ENCODE data around the gene CCDC157. TPM values are rescaled to one million over a fixed set of nuclear protein-coding genes. Genes with fewer than 3 reads are reported as not detected.
"Not testable (repeated sequence)": the region's sequence is repeated elsewhere in the genome, so short reads cannot be mapped to it uniquely, and the experiment has no call there.

CCDC157 gene
- total RNA-seq, 1 donor from 2014 or later = 2.9 TPM

DNA sequence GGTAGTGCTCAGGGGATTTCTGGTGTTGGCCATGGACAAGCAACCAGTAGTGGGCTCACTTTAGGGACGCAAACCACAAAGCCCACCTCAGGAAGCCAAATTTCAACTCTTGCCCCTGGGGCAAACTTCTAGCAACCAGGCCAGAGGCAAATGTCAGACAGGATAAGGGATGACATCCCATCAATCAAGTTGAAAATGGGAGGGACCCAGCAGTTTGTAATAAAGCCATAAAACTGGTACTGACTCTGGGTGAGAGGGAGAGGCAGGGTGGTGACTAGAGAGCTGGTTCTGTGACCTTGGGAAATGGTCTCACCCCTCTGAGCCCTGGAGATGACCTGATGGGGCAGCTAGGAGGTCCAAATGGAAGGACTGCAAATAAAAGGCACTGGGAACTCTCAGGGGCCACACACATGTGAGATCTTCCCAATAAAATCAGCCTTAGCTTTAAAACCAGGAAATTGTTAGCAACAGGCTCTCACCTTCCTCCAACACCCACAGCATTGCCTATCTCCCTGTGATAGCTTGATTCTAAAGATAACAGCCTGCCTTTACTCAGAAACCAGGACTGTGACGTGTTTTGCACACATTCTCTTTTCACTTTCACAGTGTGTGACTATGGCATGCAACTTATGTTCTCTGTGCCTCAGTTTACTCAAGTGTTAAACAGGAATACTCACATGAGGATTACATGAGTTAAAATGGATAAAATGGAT is 23.7 kb upstream of the CCDC157 start:
- Mint-ChIP-seq H3K4me1 (peaks cover 39% of the 10 kb centered on the region), H3K4me3 (peak overlapping the region; percentile 34), H3K36me3 (ENCODE audit: low read depth) (peaks cover 70% of the 10 kb centered on the region), H3K27ac (peak overlapping the region; percentile 87), H3K27me3 (no peaks in the 10 kb centered on the region), H3K9me3 (no peaks in the 10 kb centered on the region)
- intact Hi-C loops (cut with micrococcal nuclease) = no loop called here
- DNase-seq = no peak

DNA sequence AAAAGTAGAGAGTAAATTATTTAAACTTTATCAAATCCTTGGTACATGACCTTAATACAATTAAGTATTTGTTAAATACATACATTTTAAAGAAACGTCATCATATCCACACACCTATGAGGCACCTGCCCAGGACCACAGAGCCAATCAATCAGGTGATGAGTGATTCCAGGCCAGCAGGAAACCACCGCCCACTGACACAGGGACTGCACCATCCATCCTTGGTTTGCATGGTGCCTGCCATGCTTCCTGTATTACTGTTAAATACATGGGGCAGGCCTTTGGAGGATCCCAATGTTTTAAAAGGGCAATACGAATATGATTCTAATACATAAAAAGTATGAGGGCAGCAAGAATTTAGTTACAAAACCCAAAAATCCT is 23.1 kb upstream of the CCDC157 start:
- H3K4me3 Mint-ChIP-seq = peak overlapping the region; percentile 34
- no peaks in the 10 kb centered on the region for H3K27me3 Mint-ChIP-seq
- intact Hi-C loops (cut with micrococcal nuclease) = no loop called here
- H3K36me3 Mint-ChIP-seq (ENCODE audit: low read depth) = peaks cover 74% of the 10 kb centered on the region
- DNase-seq = no peak
- H3K27ac Mint-ChIP-seq = peak overlapping the region; percentile 87
- no peaks in the 10 kb centered on the region for H3K9me3 Mint-ChIP-seq
- H3K4me1 Mint-ChIP-seq = peaks cover 37% of the 10 kb centered on the region

DNA sequence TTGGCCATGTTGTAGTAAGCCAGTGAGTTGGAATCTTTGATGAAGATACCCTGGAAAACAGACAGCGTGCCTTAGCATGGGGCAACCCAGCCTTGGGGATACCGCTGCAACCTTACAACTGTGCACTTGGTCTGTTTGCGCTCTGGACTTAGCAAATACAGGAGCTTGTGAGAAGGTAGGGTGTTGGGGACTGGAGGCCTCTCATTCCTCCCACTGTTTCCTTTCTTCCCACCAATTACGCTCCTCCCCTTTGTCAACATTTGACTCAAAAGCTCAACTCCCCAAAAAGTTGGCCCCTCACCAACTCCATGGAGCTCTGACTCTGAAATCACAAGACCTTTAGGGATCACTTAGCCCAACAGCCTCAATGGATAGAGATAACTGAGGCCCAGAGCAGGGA is 22.2 kb upstream of the CCDC157 start:
- H3K36me3 Mint-ChIP-seq (ENCODE audit: low read depth) = peaks cover 82% of the 10 kb centered on the region
- intact Hi-C loops (cut with micrococcal nuclease) = loop anchor here (1.0 kb wide), 1 partner anchor 11 kb away; no protein-coding TSS in a partner anchor
- H3K27me3 Mint-ChIP-seq = no peaks in the 10 kb centered on the region
- peak overlapping the region; percentile 83 for H3K27ac Mint-ChIP-seq
- peaks cover 37% of the 10 kb centered on the region for H3K4me1 Mint-ChIP-seq
- H3K9me3 Mint-ChIP-seq = no peaks in the 10 kb centered on the region
- no peak for DNase-seq
- peak overlapping the region; percentile 45 for H3K4me3 Mint-ChIP-seq

DNA sequence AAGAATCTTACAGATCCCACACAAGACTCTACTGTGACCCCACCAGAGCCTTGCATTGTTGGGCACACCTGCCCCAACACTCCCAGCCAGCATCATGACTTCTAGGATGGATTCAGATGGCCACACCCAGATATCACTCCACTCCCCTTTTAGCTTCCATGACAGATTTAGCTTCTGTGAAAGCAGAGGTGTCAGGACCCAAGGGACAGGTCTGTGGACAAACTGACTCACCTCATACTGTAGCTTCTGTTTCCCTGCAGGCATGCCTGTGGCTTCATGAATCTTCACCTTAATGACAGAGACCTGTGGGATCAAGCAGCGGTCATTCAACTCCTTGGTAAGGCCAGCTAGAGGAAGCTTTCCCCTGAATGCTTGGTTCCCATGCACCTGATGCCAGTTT is 21.6 kb upstream of the CCDC157 start:
- Mint-ChIP-seq H3K4me3 (peak overlapping the region; percentile 45), H3K27ac (peak overlapping the region; percentile 83), H3K9me3 (no peaks in the 10 kb centered on the region), H3K27me3 (no peaks in the 10 kb centered on the region), H3K4me1 (peaks cover 37% of the 10 kb centered on the region), H3K36me3 (ENCODE audit: low read depth) (peaks cover 83% of the 10 kb centered on the region)
- no peak for DNase-seq
- intact Hi-C loops (cut with micrococcal nuclease) = loop anchor here (1.0 kb wide), 1 partner anchor 10 kb away; no protein-coding TSS in a partner anchor

DNA sequence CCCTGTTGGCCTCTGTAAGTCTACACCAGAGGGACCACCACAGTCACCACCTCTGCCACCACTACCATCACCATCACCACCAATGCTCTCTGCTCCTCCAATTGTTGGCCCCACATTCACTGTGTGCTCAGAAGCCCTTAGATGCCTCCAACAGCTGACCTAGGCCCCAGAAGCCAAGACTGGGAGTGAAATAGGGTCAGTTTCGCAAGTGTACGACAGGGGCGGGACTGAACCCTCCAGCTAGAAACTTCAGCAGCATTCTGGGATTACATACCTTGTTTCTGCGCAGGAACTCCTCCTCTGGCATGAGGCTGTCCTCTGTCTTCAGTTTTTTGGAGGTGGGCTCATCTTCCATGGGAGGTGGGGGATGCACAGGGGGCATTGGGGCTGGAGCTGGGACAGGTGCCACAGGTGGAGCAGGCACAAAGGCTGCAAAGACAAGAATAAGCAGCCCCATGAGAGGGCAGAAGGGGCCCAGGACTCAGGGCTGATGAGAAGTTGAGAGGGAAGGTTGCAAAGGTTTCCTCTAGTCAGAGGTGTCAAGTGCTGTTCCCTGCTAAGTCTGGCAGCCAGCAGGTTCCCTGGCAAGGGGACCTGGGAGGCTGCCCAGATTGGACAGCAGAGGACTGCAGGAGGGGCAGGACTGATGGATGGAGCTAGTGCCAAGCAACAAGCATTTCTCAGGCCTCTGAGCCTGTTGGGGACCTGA is 19.9 kb upstream of the CCDC157 start:
- Mint-ChIP-seq H3K4me3 (no peak overlapping the region), H3K27me3 (no peaks in the 10 kb centered on the region), H3K4me1 (peaks cover 35% of the 10 kb centered on the region), H3K9me3 (no peaks in the 10 kb centered on the region), H3K36me3 (ENCODE audit: low read depth) (peaks cover 89% of the 10 kb centered on the region), H3K27ac (no peak overlapping the region)
- no peak for DNase-seq
- intact Hi-C loops (cut with micrococcal nuclease) = no loop called here

DNA sequence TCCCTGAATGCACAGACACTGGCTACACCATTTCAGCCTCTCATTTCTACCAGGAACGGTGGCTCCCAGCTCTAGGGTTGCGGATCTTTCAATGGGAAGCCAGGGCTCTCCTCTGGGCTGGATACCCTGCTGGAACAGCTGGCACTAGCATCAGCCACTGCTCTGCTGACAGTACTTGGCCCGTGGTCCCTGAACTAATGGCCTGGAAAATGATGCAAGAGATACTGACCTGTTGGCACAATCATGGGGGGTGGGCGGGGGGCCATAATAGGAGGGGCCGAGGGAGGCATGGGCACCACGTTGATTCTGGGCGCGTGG is 19.4 kb upstream of the CCDC157 start:
- no peak for DNase-seq
- Mint-ChIP-seq H3K27me3 (no peaks in the 10 kb centered on the region), H3K4me3 (no peak overlapping the region), H3K27ac (no peak overlapping the region), H3K36me3 (ENCODE audit: low read depth) (peaks cover 91% of the 10 kb centered on the region), H3K4me1 (peaks cover 32% of the 10 kb centered on the region), H3K9me3 (no peaks in the 10 kb centered on the region)
- intact Hi-C loops (cut with micrococcal nuclease) = no loop called here

DNA sequence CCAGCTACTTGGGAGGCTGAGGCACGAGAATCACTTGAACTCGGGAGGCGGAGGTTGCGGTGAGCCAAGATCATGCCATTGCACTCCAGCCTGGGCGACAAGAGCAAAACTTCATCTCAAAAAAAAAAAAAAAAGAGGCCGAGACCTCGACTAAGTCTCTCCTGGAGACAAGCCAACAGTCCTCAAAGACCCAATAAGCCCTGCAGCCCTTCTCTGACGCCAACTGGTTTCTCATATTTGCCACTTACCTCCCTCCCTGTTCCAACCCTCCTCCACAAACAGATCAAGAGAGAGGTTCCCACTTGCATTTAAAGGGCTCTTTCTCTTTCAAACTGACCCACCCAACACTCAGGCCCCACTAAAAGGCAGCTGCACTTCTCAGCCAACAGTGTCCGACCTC is 18.5 kb upstream of the CCDC157 start:
- intact Hi-C loops (cut with micrococcal nuclease); DNase-seq; H3K4me3 Mint-ChIP-seq; H3K27me3 Mint-ChIP-seq; H3K9me3 Mint-ChIP-seq: not testable (repeated sequence)
- Mint-ChIP-seq H3K36me3 (ENCODE audit: low read depth) (peaks cover 87% of the 10 kb centered on the region), H3K4me1 (peaks cover 22% of the 10 kb centered on the region), H3K27ac (peak overlapping the region; percentile 16)

DNA sequence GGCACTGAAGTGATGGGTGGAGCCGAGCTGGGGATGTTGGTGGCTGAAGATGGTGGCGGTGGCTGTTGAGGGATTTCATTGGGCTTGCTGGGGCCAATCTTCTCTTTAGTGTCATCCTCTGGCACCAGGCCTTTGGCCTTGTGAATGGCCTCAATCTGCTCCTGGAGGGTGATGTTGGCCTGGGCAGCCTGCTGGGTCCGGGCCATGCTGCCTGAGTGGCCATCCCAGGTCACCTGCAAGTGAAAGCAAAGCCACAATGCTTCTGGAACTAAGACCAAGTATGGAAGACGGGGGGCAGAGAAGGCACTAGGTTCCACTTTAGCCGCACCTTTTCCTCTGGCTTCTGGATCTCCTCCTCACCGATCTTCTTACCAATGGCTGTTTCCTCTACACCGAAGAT is 18.0 kb upstream of the CCDC157 start:
- Mint-ChIP-seq H3K27ac (peak overlapping the region; percentile 16), H3K9me3 (no peaks in the 10 kb centered on the region), H3K4me1 (peaks cover 18% of the 10 kb centered on the region), H3K36me3 (ENCODE audit: low read depth) (peaks cover 86% of the 10 kb centered on the region), H3K27me3 (no peaks in the 10 kb centered on the region), H3K4me3 (no peak overlapping the region)
- intact Hi-C loops (cut with micrococcal nuclease) = no loop called here
- no peak for DNase-seq

DNA sequence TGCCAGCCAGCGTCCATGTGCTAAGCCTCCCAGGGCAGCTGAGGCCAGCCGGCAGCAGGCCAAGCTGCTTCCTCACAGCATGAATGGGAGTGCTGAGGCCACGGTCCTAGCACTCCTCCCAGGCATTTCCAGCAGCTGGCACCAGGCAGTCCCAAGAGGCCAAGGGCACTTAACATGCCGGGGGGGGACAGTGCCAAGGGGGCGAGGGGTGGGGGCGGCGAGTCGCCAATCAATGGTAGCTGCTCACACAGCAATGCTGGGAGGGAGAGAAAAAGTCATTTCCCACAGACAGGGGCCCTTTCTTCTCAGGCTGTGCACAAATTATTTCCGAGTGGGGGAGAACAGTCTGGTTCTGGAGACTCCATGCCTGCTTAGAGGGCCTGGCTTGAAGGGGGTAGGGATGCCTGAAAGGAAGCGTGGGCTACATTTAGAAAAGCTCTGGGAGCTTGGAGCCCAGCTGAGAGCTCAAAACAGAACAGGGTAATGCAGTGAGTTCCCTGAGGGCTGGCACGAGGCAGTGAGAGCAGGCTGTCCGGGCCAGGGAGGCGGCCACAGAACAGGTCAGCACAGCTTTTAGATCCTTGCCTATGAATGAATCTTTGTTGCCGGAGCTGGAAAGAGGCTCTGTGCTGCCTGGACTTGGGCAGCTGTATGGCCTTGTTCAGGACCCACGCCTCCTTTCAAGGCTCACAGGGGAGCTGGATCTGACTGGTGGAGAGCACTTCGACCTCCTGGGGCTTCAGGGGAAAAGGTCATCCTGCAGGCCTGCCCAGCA is 15.7 kb upstream of the CCDC157 start:
- intact Hi-C loops (cut with micrococcal nuclease) = no loop called here
- peaks cover 7% of the 10 kb centered on the region for H3K4me1 Mint-ChIP-seq
- H3K27me3 Mint-ChIP-seq = no peaks in the 10 kb centered on the region
- H3K27ac Mint-ChIP-seq = no peak overlapping the region
- H3K9me3 Mint-ChIP-seq = no peaks in the 10 kb centered on the region
- H3K4me3 Mint-ChIP-seq = no peak overlapping the region
- no peak for DNase-seq
- peaks cover 83% of the 10 kb centered on the region for H3K36me3 Mint-ChIP-seq (ENCODE audit: low read depth)

DNA sequence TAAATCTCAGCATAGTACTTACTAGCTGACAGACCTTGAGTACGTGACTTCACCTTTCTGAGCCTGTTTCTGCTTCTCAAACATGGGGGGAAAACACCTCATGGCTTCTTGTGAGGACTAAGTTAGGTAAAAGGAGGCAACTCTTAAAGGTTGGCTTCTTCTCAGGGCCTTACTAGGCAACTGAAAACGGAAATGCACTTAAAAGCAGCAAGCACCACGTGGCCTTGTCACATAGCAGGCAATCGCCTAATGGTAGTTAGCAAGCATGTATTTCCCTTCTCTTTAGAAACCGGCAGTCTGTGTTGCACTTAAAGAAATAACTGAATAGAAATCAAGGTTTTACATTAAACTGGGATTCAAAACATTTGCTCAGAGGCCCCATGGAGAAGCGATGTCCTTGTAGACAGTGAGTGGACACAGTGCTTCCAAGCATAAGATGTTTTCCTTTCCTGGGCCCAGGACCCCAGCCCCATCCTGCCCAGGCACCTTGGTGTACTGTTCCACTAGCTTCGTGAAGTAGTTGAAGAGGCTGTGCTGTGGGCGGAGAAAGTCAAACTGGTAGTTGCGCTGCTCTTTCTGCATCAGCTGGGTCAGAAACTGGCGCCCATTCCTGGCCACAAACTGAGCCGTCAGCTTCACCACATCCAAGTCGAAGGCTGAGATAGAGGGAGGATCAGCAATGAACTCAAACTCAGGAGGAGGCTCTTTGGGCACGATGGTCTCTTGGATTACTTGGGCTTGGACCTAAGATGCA is 12.2 kb upstream of the CCDC157 start:
- intact Hi-C loops (cut with micrococcal nuclease) = loop anchor here (1.0 kb wide), 1 partner anchor 9 kb away; no protein-coding TSS in a partner anchor
- H3K9me3 Mint-ChIP-seq = no peaks in the 10 kb centered on the region
- H3K27ac Mint-ChIP-seq = peak overlapping the region; percentile 48
- no peaks in the 10 kb centered on the region for H3K27me3 Mint-ChIP-seq
- H3K36me3 Mint-ChIP-seq (ENCODE audit: low read depth) = peaks cover 74% of the 10 kb centered on the region
- H3K4me3 Mint-ChIP-seq = no peak overlapping the region
- peaks cover 22% of the 10 kb centered on the region for H3K4me1 Mint-ChIP-seq
- no peak for DNase-seq

DNA sequence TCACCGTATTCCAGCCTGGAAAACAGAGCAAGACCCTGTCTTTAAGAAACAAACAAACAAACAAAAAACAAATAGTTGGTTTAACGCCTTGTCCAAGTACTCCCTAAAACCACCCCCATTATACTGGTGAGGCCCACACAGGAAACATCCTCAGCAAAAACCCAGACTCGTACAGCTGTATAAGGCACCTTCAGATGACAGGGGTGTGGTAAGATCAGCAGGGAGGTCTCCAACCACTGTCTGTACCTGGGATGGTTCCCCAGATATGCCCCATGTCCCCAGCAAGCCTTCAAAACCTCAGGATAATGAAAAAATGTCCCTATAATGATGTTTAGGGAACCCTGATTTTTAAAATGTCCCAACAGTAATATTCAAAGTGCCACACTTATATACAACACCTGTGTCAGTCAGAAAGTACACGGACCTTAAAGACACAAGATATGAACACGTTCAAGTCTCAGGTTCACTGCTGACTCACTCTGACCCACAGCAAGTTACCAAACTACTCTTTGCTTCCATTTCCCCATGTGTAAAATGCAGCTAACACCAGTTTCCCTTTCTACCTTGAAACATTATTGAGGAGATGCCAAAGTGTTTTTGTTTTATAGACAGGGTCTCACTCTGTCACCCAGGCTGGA is 9.4 kb upstream of the CCDC157 start:
- peak overlapping the region; percentile 36 for H3K4me3 Mint-ChIP-seq
- H3K9me3 Mint-ChIP-seq = no peaks in the 10 kb centered on the region
- peak overlapping the region; percentile 87 for H3K27ac Mint-ChIP-seq
- intact Hi-C loops (cut with micrococcal nuclease) = no loop called here
- H3K4me1 Mint-ChIP-seq = peaks cover 35% of the 10 kb centered on the region
- no peaks in the 10 kb centered on the region for H3K27me3 Mint-ChIP-seq
- DNase-seq = no peak
- peaks cover 77% of the 10 kb centered on the region for H3K36me3 Mint-ChIP-seq (ENCODE audit: low read depth)

DNA sequence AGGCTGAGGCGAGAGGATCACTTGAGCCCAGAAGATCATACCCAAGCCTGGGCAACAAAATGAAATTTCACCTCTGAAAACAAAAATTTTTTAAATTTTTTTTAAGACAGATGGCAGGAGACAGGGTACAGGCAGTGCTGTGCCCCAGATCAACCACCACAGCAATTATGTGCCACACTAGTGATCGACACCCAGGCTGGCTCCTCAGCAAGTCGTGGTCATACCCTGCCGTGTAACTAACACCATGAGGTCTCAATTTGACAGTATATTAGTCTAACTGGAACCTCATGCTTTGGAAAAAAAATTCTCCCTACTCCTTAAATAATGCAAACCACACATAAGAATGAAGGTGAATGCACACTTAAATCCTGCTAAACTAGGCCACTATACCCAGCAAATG is 8.4 kb upstream of the CCDC157 start:
- no peaks in the 10 kb centered on the region for H3K9me3 Mint-ChIP-seq
- intact Hi-C loops (cut with micrococcal nuclease) = no loop called here
- peak overlapping the region; percentile 25 for H3K4me3 Mint-ChIP-seq
- H3K27ac Mint-ChIP-seq = peak overlapping the region; percentile 83
- peaks cover 35% of the 10 kb centered on the region for H3K4me1 Mint-ChIP-seq
- DNase-seq = no peak
- peaks cover 77% of the 10 kb centered on the region for H3K36me3 Mint-ChIP-seq (ENCODE audit: low read depth)
- H3K27me3 Mint-ChIP-seq = no peaks in the 10 kb centered on the region

DNA sequence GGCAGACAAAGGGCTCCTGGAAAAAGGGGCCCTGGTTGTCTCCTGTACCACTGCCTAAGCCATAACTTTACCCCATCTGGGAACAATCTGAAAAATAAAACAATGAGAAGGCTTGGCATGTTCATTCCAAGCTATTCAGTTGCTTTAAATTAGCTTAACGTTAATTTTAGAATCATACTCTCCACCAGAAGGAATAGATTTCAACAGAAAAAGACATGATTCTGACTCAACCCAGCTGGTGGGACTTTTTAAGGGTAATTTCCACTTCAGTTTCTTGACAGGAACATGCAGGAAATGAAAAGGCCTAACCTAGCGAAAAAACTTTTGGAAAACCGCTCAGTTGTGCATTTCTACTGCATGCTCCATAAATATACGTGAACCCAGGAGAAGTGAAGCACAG is 8.0 kb upstream of the CCDC157 start:
- H3K27me3 Mint-ChIP-seq = no peaks in the 10 kb centered on the region
- H3K27ac Mint-ChIP-seq = peak overlapping the region; percentile 83
- H3K9me3 Mint-ChIP-seq = no peaks in the 10 kb centered on the region
- intact Hi-C loops (cut with micrococcal nuclease) = no loop called here
- H3K4me1 Mint-ChIP-seq = peaks cover 37% of the 10 kb centered on the region
- H3K36me3 Mint-ChIP-seq (ENCODE audit: low read depth) = peaks cover 77% of the 10 kb centered on the region
- H3K4me3 Mint-ChIP-seq = peak overlapping the region; percentile 25
- DNase-seq = no peak

Data from activated CD4-positive, alpha-beta T cell treated with anti-CD3 and anti-CD28 coated beads, Interleukin-2, amount 10 ng/mL, durations not matched to agents 24 days and 14 days (primary cell).